ENCODE measurements around the gene MT2A.

The MT2A gene

DNA sequence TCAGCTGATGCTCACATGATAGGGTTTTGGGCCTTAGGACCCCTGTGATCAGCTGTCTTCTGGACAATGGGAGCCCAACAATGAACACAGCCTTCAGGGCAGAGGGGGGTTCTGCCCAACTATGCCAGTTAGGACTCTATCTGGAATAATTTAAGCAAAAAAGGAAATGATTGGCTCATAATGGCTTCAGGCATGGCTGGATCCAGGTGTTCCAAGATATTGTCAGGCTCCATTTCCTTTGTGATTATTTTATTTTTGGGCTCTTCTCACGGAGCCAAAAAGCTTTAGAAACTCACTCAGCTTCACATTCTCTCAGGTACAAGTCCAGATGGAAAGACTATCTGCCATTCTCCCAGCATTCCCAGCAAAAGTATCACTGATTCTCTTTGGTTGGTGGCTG is 2.9 kb upstream of the MT2A start:
- no peak for TF ChIP-seq POLR2A (IDR thresholded peaks at IDR 0.05; ENCODE audit: low read depth, low read length)
- TF ChIP-seq TAF1 (IDR thresholded peaks at IDR 0.05; ENCODE audit: borderline replicate concordance, low read depth, low read length) = no peak
- no peak for TF ChIP-seq POLR2AphosphoS5 (IDR thresholded peaks at IDR 0.05; ENCODE audit: low read depth, low read length)
- DNase-seq (ENCODE audit: insufficient read length) = no peak
- FAIRE-seq = no peak

DNA sequence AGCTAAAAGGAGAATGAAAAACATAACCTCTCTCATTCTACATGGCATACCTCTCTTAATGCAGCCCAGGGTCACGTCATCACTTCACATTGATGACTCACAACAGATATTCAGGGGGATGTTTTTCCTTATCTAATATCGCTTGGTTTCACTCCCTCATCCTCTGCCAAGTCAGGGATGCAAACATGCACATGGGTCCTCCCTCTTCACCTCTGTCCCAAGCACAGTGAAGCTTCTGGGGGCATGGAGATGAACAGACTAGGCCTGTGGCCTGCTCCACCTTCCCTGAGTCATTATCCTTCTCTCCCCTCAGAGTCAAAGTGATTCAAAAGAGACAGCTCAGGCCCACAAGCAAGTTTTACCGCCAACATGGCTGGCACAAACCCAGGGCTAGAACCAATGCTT is 2.3 kb upstream of the MT2A start:
- no peak for DNase-seq (ENCODE audit: insufficient read length)
- no peak for FAIRE-seq
- TF ChIP-seq TAF1 (IDR thresholded peaks at IDR 0.05; ENCODE audit: borderline replicate concordance, low read depth, low read length) (no peak), POLR2A (IDR thresholded peaks at IDR 0.05; ENCODE audit: low read depth, low read length) (no peak), POLR2AphosphoS5 (IDR thresholded peaks at IDR 0.05; ENCODE audit: low read depth, low read length) (no peak)

- FAIRE-seq (no peak), DNase-seq (ENCODE audit: insufficient read length) (no peak)
- TF ChIP-seq TAF1 (IDR thresholded peaks at IDR 0.05; ENCODE audit: borderline replicate concordance, low read depth, low read length) (no peak), POLR2A (IDR thresholded peaks at IDR 0.05; ENCODE audit: low read depth, low read length) (no peak), POLR2AphosphoS5 (IDR thresholded peaks at IDR 0.05; ENCODE audit: low read depth, low read length) (no peak)
Measured at GRCh38 chr16:56606476-56607108, 1.8 kb upstream of the MT2A start.

- no peak for DNase-seq (ENCODE audit: insufficient read length)
- no peak for FAIRE-seq
- TF ChIP-seq POLR2A (IDR thresholded peaks at IDR 0.05; ENCODE audit: low read depth, low read length) (no peak), POLR2AphosphoS5 (IDR thresholded peaks at IDR 0.05; ENCODE audit: low read depth, low read length) (no peak), TAF1 (IDR thresholded peaks at IDR 0.05; ENCODE audit: borderline replicate concordance, low read depth, low read length) (no peak)
Measured at GRCh38 chr16:56607109-56607618, 1.2 kb upstream of the MT2A start.

DNA sequence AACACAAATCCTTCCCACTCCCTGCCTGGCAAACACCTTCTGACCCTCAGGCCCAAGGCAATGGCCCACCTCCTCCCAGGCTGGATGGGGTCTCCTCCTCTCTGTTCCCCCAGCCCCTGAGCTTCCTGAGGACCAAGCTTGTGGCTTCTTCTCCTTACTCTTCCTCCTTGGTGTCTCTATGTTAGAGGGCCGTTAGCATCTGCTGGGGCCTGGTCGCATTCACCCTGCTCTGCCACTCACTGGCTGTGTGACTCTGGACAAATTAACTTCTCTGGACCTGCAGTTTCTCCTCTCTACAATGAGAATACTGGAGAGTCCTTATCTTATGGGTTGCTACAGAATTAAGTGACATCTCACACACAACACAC is 725 bp upstream of the MT2A start:
- TF ChIP-seq POLR2AphosphoS5 (IDR thresholded peaks at IDR 0.05; ENCODE audit: low read depth, low read length) (no peak), TAF1 (IDR thresholded peaks at IDR 0.05; ENCODE audit: borderline replicate concordance, low read depth, low read length) (no peak), POLR2A (IDR thresholded peaks at IDR 0.05; ENCODE audit: low read depth, low read length) (no peak)
- no peak for FAIRE-seq
- DNase-seq (ENCODE audit: insufficient read length) = no peak

- TF ChIP-seq POLR2AphosphoS5 (IDR thresholded peaks at IDR 0.05; ENCODE audit: low read depth, low read length) (no peak), POLR2A (IDR thresholded peaks at IDR 0.05; ENCODE audit: low read depth, low read length) (no peak)
- DNase-seq (ENCODE audit: insufficient read length) (no peak), FAIRE-seq (no peak)
Measured at GRCh38 chr16:56608876-56609462, 585 bp downstream of the MT2A start.

- DNase-seq (ENCODE audit: insufficient read length) = peak; percentile 46
Measured at GRCh38 chr16:56609463-56609921, 1.1 kb downstream of the MT2A start.

GRCh38 chr16:56610017-56610608 is 1.7 kb downstream of the MT2A start:
- DNase-seq (ENCODE audit: insufficient read length) (no peak), FAIRE-seq (no peak)
- TF ChIP-seq TAF1 (IDR thresholded peaks at IDR 0.05; ENCODE audit: borderline replicate concordance, low read depth, low read length) = no peak
- TF ChIP-seq POLR2AphosphoS5 (IDR thresholded peaks at IDR 0.05; ENCODE audit: low read depth, low read length) = no peak
- no peak; the same call in 1 of the 2 replicates for TF ChIP-seq POLR2A (IDR thresholded peaks at IDR 0.05; ENCODE audit: low read depth, low read length)

More at GRCh38 chr16:56609463-56609921, 1.1 kb downstream of the MT2A start:
- FAIRE-seq = peak; percentile 74
- no peak for TF ChIP-seq TAF1 (IDR thresholded peaks at IDR 0.05; ENCODE audit: borderline replicate concordance, low read depth, low read length)
- no peak for TF ChIP-seq POLR2A (IDR thresholded peaks at IDR 0.05; ENCODE audit: low read depth, low read length)

GRCh38 chr16:56610609-56611111 is 2.3 kb downstream of the MT2A start:
- no peak for DNase-seq (ENCODE audit: insufficient read length)
- FAIRE-seq = no peak
- TF ChIP-seq TAF1 (IDR thresholded peaks at IDR 0.05; ENCODE audit: borderline replicate concordance, low read depth, low read length) (no peak), POLR2AphosphoS5 (IDR thresholded peaks at IDR 0.05; ENCODE audit: low read depth, low read length) (no peak), POLR2A (IDR thresholded peaks at IDR 0.05; ENCODE audit: low read depth, low read length) (no peak)

DNA sequence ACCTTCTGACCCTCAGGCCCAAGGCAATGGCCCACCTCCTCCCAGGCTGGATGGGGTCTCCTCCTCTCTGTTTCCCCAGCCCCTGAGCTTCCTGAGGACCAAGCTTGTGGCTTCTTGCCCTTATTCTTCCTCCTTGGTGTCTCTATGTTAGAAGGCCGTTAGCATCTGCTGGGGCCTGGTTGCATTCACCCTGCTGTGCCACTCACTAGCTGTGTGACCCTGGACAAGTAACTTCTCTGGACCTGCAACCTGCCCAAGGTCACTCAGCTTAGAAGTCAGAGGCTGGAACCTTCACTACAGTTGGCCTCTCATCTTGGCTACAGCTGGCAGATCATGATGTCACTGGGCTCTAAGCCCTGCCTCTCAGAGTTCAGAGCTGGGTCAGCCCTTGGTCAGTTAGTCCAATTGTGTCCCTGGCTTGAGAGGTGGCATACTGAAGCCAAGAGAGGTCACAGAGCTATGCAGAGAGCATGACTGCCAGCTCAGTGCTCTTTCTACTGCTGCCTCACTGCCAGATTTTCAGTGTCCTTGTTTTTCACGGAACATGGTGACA is 3.0 kb downstream of the MT2A start:
- no peak for TF ChIP-seq TAF1 (IDR thresholded peaks at IDR 0.05; ENCODE audit: borderline replicate concordance, low read depth, low read length)
- no peak for TF ChIP-seq POLR2A (IDR thresholded peaks at IDR 0.05; ENCODE audit: low read depth, low read length)
- FAIRE-seq (no peak), DNase-seq (ENCODE audit: insufficient read length) (no peak)

GRCh38 chr16:56613706-56614105 is 5.3 kb downstream of the MT2A start:
- FAIRE-seq (no peak), DNase-seq (ENCODE audit: insufficient read length) (no peak)
- TF ChIP-seq TAF1 (IDR thresholded peaks at IDR 0.05; ENCODE audit: borderline replicate concordance, low read depth, low read length) = no peak
- no peak for TF ChIP-seq POLR2AphosphoS5 (IDR thresholded peaks at IDR 0.05; ENCODE audit: low read depth, low read length)
- TF ChIP-seq POLR2A (IDR thresholded peaks at IDR 0.05; ENCODE audit: low read depth, low read length) = no peak

Data from GM12892 (cell line).